Brain microvascular endothelial cell (primary cell): Measurements from ENCODE around the gene CTAGE9.
A peak's percentile ranks its signal among the peaks of the same experiment; 100 is the strongest.

Experiments used
- DNase-seq: peaks from one replicate; pipeline ENCODE4 v3.0.0-alpha.2; 2020
- H3K27ac ChIP-seq: fragments of 250-450 bp; sonication (Bioruptor Pico); 2 replicates; pipeline ENCODE4 v1.5.1; 2020; ENCODE audit warnings: mild to moderate bottlenecking, moderate library complexity
- H3K27me3 ChIP-seq: fragments of 250-450 bp; sonication (Bioruptor Pico); replicated peaks from 2 replicates; pipeline ENCODE4 v1.5.1; 2020; ENCODE audit warnings: mild to moderate bottlenecking
- H3K36me3 ChIP-seq: fragments of 250-450 bp; sonication (Bioruptor Pico); replicated peaks from 2 replicates; pipeline ENCODE4 v1.5.1; 2020; ENCODE audit warnings: mild to moderate bottlenecking
- H3K4me3 ChIP-seq: 2 replicates; pipeline ENCODE4 v1.5.1; 2011; ENCODE audit warnings: low read depth, mild to moderate bottlenecking, control low read depth, low read length, moderate library complexity
- in situ Hi-C: cut with HindIII; loops from 2 replicates; pipeline ENCODE4 v1.10.0; 2017; ENCODE audit warnings: low sequenced_read_pairs, low pct_ligation_motif_present
- TF ChIP-seq, protein P1 (sequence below): IDR thresholded peaks from 2 replicates; pipeline ENCODE4 v1.5.1; 2011; ENCODE audit warnings: low read depth, mild to moderate bottlenecking, moderate library complexity, low read length, control low read depth, inconsistent platforms; ENCODE audit errors: missing control alignments

CTAGE9 gene

GRCh38 chr6:131669891-131670290 lies 40.9 kb downstream of the CTAGE9 start:
- in situ Hi-C loops: no loop called here
- H3K27ac ChIP-seq: no peak overlapping the region
- TF ChIP-seq, protein P1, sequence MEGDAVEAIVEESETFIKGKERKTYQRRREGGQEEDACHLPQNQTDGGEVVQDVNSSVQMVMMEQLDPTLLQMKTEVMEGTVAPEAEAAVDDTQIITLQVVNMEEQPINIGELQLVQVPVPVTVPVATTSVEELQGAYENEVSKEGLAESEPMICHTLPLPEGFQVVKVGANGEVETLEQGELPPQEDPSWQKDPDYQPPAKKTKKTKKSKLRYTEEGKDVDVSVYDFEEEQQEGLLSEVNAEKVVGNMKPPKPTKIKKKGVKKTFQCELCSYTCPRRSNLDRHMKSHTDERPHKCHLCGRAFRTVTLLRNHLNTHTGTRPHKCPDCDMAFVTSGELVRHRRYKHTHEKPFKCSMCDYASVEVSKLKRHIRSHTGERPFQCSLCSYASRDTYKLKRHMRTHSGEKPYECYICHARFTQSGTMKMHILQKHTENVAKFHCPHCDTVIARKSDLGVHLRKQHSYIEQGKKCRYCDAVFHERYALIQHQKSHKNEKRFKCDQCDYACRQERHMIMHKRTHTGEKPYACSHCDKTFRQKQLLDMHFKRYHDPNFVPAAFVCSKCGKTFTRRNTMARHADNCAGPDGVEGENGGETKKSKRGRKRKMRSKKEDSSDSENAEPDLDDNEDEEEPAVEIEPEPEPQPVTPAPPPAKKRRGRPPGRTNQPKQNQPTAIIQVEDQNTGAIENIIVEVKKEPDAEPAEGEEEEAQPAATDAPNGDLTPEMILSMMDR: no peak
- H3K4me3 ChIP-seq: no peak overlapping the region
- no peak for DNase-seq
- no peaks in the 10 kb centered on the region for H3K27me3 ChIP-seq
- no peaks in the 10 kb centered on the region for H3K36me3 ChIP-seq

DNA sequence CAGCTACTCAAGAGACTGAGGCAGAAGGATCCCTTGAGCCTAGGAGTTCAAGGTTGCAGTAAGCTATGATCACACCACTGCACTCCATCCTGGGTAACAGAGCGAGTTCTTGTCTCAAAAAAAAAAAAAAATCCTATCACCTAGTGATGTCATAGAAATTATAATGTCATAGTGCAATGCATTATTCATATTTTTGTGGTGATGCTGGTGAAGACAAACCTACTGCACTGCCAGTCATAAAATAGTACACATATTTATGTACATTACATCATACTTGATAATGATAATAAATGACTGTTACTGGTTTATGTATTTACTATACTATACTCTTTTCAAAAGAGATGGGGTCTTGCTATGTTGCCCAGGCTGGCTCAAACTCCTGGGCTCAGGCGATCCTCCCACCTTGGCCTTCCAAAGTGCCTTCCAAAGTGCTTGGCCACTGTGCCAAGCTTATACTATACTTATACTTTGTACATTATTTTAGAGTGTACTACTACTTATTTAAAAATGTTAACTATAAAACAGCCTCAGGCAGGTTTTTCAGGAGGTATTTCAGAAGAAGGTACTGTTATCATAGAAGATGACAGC lies 47.1 kb downstream of the CTAGE9 start:
- no peak overlapping the region for H3K27ac ChIP-seq
- H3K36me3 ChIP-seq: no peaks in the 10 kb centered on the region
- TF ChIP-seq, protein P1: no peak
- no peak overlapping the region for H3K4me3 ChIP-seq
- in situ Hi-C loops: no loop called here
- DNase-seq: no peak
- no peaks in the 10 kb centered on the region for H3K27me3 ChIP-seq

DNA sequence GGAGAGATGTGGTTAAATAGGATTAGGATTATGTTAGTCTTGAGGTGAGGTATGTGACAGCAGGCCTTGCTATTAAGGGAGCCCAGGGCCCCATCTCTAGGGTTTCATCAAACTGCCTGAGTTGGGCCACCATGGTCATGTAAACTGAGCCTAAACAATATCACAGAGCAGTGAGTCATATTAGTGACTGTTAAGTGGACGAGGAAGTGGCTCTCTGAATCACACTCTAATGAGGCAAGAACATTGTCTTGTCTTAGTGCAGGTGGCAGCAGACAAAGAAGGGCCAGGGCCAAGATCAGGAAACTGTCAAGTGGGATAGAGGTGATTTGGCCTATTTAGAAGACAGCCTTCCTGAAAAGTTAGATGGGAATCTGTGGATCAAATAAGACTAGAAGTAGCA lies 50.6 kb downstream of the CTAGE9 start:
- Histone ChIP-seq H3K27ac (no peak overlapping the region), H3K36me3 (no peaks in the 10 kb centered on the region), H3K4me3 (no peak overlapping the region), H3K27me3 (no peaks in the 10 kb centered on the region)
- TF ChIP-seq, protein P1: no peak
- in situ Hi-C loops: no loop called here
- DNase-seq: peak; percentile 18
